ENCODE data around the gene PRSS36. TPM values are rescaled to one million over a fixed set of nuclear protein-coding genes. Genes with fewer than 3 reads are reported as not detected.

PRSS36 gene
- total and polyA plus RNA-seq, 12 donors = 0.89 to 18.3 (median 7.4) TPM

DNA sequence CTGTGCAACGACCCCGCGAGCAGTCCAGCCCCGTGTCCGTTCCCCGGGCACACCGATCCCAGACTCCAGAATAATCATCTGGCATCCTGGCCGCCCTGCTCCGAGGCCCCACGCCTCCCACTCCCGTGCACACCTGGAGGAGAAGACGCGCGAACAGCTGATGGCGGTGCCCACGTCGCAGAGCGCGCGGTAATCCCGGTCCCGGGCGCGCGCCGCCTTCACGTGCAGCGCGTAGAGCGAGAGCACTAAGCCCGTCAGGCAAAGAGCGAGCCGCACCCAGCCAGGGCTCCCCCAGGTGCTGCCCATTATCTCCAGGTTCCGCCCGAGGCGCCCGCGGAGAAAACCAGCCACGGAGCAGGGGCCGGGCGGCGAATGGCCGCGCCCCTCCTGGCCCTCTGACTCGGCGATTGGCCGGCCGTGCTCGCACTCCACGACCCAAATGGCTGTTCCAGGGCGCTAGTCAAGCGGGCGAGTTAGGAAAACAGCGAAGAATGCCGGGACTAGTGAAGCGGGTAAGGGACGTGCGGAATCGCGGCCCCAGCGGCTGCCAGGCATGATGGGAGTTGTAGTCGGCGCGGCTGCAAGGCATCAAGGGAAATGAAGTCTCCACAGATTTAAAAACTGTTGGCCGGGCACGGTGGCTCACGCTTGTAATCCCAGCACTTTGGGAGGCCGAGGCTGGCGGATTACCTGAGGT lies 55.3 kb downstream of the PRSS36 start, which contains the start of gene VKORC1:
VKORC1 (minus strand) TSS at position 374 of the 697 bp plus-strand sequence; CDS start at position 306, 68 bp downstream.
- H3K27me3 ChIP-seq = no peaks in the 10 kb centered on the region
- TF ChIP-seq, protein P1, sequence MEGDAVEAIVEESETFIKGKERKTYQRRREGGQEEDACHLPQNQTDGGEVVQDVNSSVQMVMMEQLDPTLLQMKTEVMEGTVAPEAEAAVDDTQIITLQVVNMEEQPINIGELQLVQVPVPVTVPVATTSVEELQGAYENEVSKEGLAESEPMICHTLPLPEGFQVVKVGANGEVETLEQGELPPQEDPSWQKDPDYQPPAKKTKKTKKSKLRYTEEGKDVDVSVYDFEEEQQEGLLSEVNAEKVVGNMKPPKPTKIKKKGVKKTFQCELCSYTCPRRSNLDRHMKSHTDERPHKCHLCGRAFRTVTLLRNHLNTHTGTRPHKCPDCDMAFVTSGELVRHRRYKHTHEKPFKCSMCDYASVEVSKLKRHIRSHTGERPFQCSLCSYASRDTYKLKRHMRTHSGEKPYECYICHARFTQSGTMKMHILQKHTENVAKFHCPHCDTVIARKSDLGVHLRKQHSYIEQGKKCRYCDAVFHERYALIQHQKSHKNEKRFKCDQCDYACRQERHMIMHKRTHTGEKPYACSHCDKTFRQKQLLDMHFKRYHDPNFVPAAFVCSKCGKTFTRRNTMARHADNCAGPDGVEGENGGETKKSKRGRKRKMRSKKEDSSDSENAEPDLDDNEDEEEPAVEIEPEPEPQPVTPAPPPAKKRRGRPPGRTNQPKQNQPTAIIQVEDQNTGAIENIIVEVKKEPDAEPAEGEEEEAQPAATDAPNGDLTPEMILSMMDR (IDR thresholded peaks at IDR 0.05) = peak in 1 of 6 experiments; percentile 3
- TF ChIP-seq POLR2A (IDR thresholded peaks at IDR 0.05) = peak; percentile 26 to 77
- intact Hi-C loops (cut with DNase I) = no loop called here

GRCh38 chr16:31094088-31094423 lies 55.8 kb downstream of the PRSS36 start:
- intact Hi-C loops (cut with DNase I) = no loop called here
- peaks cover 6 to 10% of the 10 kb centered on the region in 2 donors for H3K4me1 ChIP-seq (replicated peaks in 1 of 2)
- WGBS, 4 donors = 0 to 1% (median 0%) methylated on average over 18 to 20 of the region's 20 CpGs
- peak overlapping the region; percentile 54 to 78 (median 64) for H3K4me3 ChIP-seq
- H3K36me3 ChIP-seq (replicated peaks in 1 of 2) = peaks cover 0 to 14% of the 10 kb centered on the region in 2 donors
- peak overlapping the region; percentile 64 to 93 (median 79) for H3K27ac ChIP-seq
- TF ChIP-seq, protein P1 (IDR thresholded peaks at IDR 0.05) = no peak
- TF ChIP-seq POLR2A (IDR thresholded peaks at IDR 0.05) = no peak
- H3K27me3 ChIP-seq = no peaks in the 10 kb centered on the region
- no peaks in the 10 kb centered on the region for H3K9me3 ChIP-seq (replicated peaks in 1 of 3)
- DNase-seq = peak in 3 of 7 donors; percentile 43 to 54 (median 53)

More for the DNA sequence above, 55.3 kb downstream of the PRSS36 start, which contains the start of gene VKORC1:
- peak; percentile 93 to 98 (median 97) for DNase-seq
- Histone ChIP-seq H3K27ac (peak within 1 kb of the TSS; percentile 64 to 93 (median 79)), H3K4me3 (peak within 1 kb of the TSS; percentile 54 to 78 (median 64)), H3K4me1 (replicated peaks in 1 of 2) (peaks cover 6 to 10% of the 10 kb centered on the region in 2 donors), H3K36me3 (replicated peaks in 1 of 2) (peaks cover 0 to 14% of the 10 kb centered on the region in 2 donors), H3K9me3 (replicated peaks in 1 of 3) (no peaks in the 10 kb centered on the region)
- 0% methylated on average over 17 to 69 of the region's 69 CpGs for WGBS, 4 donors

DNA sequence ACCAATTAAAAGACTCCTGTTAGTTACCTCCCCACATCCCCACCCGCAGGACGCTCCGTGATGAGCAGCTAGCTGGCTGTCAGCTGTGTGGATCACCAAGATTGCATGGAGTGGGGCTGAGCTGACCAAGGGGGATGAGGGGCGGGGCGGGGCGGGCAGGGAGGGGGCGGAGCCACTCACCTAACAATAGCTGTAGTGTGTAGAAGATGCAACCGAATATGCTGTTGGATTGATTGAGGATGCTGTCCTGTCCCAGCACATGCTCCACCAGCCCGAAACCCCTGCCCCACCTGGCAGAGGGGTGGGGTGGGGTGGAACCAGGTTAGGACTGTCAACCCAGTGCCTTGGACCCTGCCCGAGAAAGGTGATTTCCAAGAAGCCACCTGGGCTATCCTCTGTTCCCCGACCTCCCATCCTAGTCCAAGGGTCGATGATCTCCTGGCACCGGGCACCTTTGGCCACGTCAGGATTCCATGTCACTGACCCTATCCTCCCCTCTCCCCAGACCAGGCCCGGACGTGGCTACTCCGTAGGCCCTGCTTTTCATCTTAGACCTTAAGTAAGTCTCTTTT lies 56.6 kb downstream of the PRSS36 start:
- H3K36me3 ChIP-seq (replicated peaks in 1 of 2) = peaks cover 0 to 14% of the 10 kb centered on the region in 2 donors
- H3K27ac ChIP-seq = peak overlapping the region in 1 of 5 donors; percentile 93
- DNase-seq = peak in 2 of 7 donors; percentile 24 to 26
- H3K4me3 ChIP-seq = no peak overlapping the region
- WGBS, 4 donors = 49 to 73% (median 55%) methylated on average over 10 to 17 of the region's 17 CpGs
- H3K27me3 ChIP-seq = no peaks in the 10 kb centered on the region
- no peak for TF ChIP-seq POLR2A (IDR thresholded peaks at IDR 0.05)
- TF ChIP-seq, protein P1 (IDR thresholded peaks at IDR 0.05) = no peak
- H3K4me1 ChIP-seq (replicated peaks in 1 of 2) = peaks cover 6 to 10% of the 10 kb centered on the region in 2 donors
- H3K9me3 ChIP-seq (replicated peaks in 1 of 3) = no peaks in the 10 kb centered on the region
- intact Hi-C loops (cut with DNase I) = no loop called here

GRCh38 chr16:31092330-31092729 lies 57.5 kb downstream of the PRSS36 start:
- H3K27me3 ChIP-seq = no peaks in the 10 kb centered on the region
- H3K27ac ChIP-seq = no peak overlapping the region
- H3K4me1 ChIP-seq (replicated peaks in 1 of 2) = peaks cover 6 to 10% of the 10 kb centered on the region in 2 donors
- H3K4me3 ChIP-seq = no peak overlapping the region
- TF ChIP-seq, protein P1 (IDR thresholded peaks at IDR 0.05) = no peak
- no peak for TF ChIP-seq POLR2A (IDR thresholded peaks at IDR 0.05)
- intact Hi-C loops (cut with DNase I) = no loop called here
- H3K36me3 ChIP-seq (replicated peaks in 1 of 2) = peaks cover 0 to 14% of the 10 kb centered on the region in 2 donors
- no peaks in the 10 kb centered on the region for H3K9me3 ChIP-seq (replicated peaks in 1 of 3)
- WGBS, 4 donors = 90 to 97% (median 96%) methylated on average over 5 of the region's 5 CpGs
- DNase-seq = no peak
